H1 (cell line): Measurements from ENCODE around the gene MRAP.

Experiments
- CHD1 ChIP-seq: IDR thresholded peaks from 2 replicates; pipeline ENCODE4 v1.6.1; 2012; ENCODE audit warnings: low read depth, low read length, improper control_type of control experiment
- CREB1 ChIP-seq: IDR thresholded peaks from 2 replicates; pipeline ENCODE4 v1.6.1; 2012; ENCODE audit warnings: inconsistent platforms
- CTCF ChIP-seq, 3 experiments: IDR thresholded peaks; 1 replicate in 2 of 3; 2 replicates in 1 of 3; pipeline versions ENCODE4 v1.5.1 to v1.6.1; 2011; ENCODE audit warnings: low read length in 3 of 3, mild to moderate bottlenecking in 3 of 3, inconsistent platforms in 2 of 3, low read depth in 1 of 3, moderate library complexity in 1 of 3; ENCODE audit not compliant: insufficient read depth in 1 of 3; ENCODE audit errors: control extremely low read depth in 1 of 3
- EP300 ChIP-seq, 2 experiments: IDR thresholded peaks; 1 replicate in 1 of 2; 2 replicates in 1 of 2; pipeline ENCODE4 v1.6.1; 2011 to 2012; ENCODE audit warnings: low read depth in 2 of 2, low read length in 2 of 2, mild to moderate bottlenecking in 2 of 2, borderline replicate concordance in 1 of 2, inconsistent platforms in 1 of 2, moderate library complexity in 1 of 2
- EZH2 ChIP-seq: fragments of 200-600 bp; sonication (generic); IDR thresholded peaks from 2 replicates; pipeline ENCODE4 v1.7.1; 2012; ENCODE audit warnings: low read depth, mild to moderate bottlenecking, moderate library complexity, low read length, inconsistent platforms; ENCODE audit not compliant: severe bottlenecking
- FOSL1 ChIP-seq: IDR thresholded peaks from 2 replicates; pipeline ENCODE4 v1.6.1; 2011; ENCODE audit warnings: mild to moderate bottlenecking, low read depth, low read length, moderate library complexity; ENCODE audit not compliant: insufficient read depth
- JUND ChIP-seq: IDR thresholded peaks from 2 replicates; pipeline ENCODE4 v1.6.1; 2011; ENCODE audit warnings: mild to moderate bottlenecking, improper control_type of control experiment, low read length
- KDM1A ChIP-seq: fragments of 200-600, 300-600 bp; sonication (generic); IDR thresholded peaks from 2 replicates; pipeline ENCODE4 v1.7.1; 2016; ENCODE audit warnings: mild to moderate bottlenecking, low read length, borderline replicate concordance
- POLR2A ChIP-seq, 2 experiments: IDR thresholded peaks; 1 replicate in 1 of 2; 2 replicates in 1 of 2; pipeline ENCODE4 v1.6.1; 2011; ENCODE audit warnings: low read depth in 2 of 2, low read length in 2 of 2, mild to moderate bottlenecking in 2 of 2; ENCODE audit errors: control extremely low read depth in 1 of 2
- TAF7 ChIP-seq: optimal IDR thresholded peaks from 2 replicates; pipeline ENCODE3; 2011; ENCODE audit warnings: low read depth, mild to moderate bottlenecking, inconsistent platforms, low read length, moderate library complexity, borderline replicate concordance
- YY1 ChIP-seq: IDR thresholded peaks from 2 replicates; pipeline ENCODE4 v1.6.1; 2011; ENCODE audit warnings: low read depth, mild to moderate bottlenecking, low read length
- TF ChIP-seq, protein P1 (sequence below): IDR thresholded peaks from 2 replicates; pipeline ENCODE4 v1.6.1; 2011; ENCODE audit warnings: low read depth, mild to moderate bottlenecking, low read length; ENCODE audit not compliant: insufficient read depth

DNA sequence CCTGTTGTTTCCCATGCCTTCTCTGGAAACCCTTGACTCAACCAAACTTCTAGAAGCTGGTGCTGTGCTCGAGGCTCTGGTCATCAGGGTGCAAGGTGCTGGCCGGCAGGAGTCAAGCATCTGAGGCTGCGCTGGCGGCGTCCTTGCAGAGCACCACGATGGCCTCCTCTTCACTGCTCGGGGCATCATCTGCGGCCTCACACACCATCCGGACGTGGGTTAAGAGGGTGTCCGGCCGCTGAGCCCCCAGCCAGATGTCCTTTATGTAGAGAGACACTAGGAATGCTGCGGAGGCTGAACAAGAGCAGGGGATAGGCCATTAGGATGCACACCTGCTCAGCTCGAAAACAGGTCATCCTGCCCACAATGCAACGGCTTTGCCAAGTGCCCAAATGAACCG is 16.2 kb downstream of the MRAP start:
- TF ChIP-seq EZH2 (no peak), JUND (no peak), CTCF (IDR thresholded peaks at IDR 0.05; ENCODE audit: control extremely low read depth in 1 of 3, insufficient read depth in 1 of 3, low read depth in 1 of 3, low read length in 3 of 3) (no peak), FOSL1 (no peak), CHD1 (no peak), CREB1 (no peak), TAF7 (no peak), YY1 (no peak), KDM1A (no peak), EP300 (IDR thresholded peaks at IDR 0.05; ENCODE audit: borderline replicate concordance in 1 of 2, low read depth in 2 of 2, low read length in 2 of 2) (no peak), POLR2A (IDR thresholded peaks at IDR 0.05; ENCODE audit: control extremely low read depth in 1 of 2, low read depth in 2 of 2, low read length in 2 of 2) (no peak)
- TF ChIP-seq, protein P1, sequence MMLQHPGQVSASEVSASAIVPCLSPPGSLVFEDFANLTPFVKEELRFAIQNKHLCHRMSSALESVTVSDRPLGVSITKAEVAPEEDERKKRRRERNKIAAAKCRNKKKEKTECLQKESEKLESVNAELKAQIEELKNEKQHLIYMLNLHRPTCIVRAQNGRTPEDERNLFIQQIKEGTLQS = no peak
